Smooth muscle cell (in vitro differentiated cells): ENCODE data around the gene WNT6. TPM values are rescaled to one million over a fixed set of nuclear protein-coding genes. Genes with fewer than 3 reads are reported as not detected.

Experiments used
- DNase-seq: peaks from one replicate; lab custom pipeline; 2025; ENCODE audit not compliant: unreplicated experiment; lab: John Stamatoyannopoulos, UW
- H2AFZ ChIP-seq: fragments of 200-600 bp; sonication (generic); 2 replicates; pipeline ENCODE4 v1.6.0; 2016; ENCODE audit warnings: antibody characterized with exemption, low read depth, mild to moderate bottlenecking
- H3F3A ChIP-seq: fragments of 200-600 bp; sonication (generic); 2 replicates; pipeline ENCODE4 v1.6.0; 2017; ENCODE audit warnings: antibody characterized with exemption, low read depth
- H3K27ac ChIP-seq: fragments of 200-600 bp; sonication (generic); 2 replicates; pipeline ENCODE4 v1.5.1; 2016; ENCODE audit warnings: low read depth, mild to moderate bottlenecking
- H3K27me3 ChIP-seq: fragments of 200-600 bp; sonication (generic); 2 replicates; pipeline ENCODE4 v1.6.1; 2016; ENCODE audit warnings: low read depth, mild to moderate bottlenecking
- H3K36me3 ChIP-seq: fragments of 200-600 bp; sonication (generic); 2 replicates; pipeline ENCODE4 v1.5.1; 2016; ENCODE audit warnings: low read depth
- H3K4me1 ChIP-seq: fragments of 200-600 bp; sonication (generic); 2 replicates; pipeline ENCODE4 v1.5.1; 2016; ENCODE audit warnings: low read depth
- H3K4me2 ChIP-seq: fragments of 200-600 bp; sonication (generic); 2 replicates; pipeline ENCODE4 v1.6.0; 2016; ENCODE audit warnings: mild to moderate bottlenecking
- H3K4me3 ChIP-seq: fragments of 200-600 bp; sonication (generic); 2 replicates; pipeline ENCODE4 v1.5.1; 2016; ENCODE audit warnings: mild to moderate bottlenecking
- H3K79me2 ChIP-seq: fragments of 200-600 bp; sonication (generic); 2 replicates; pipeline ENCODE4 v1.6.0; 2016; ENCODE audit warnings: low read depth, mild to moderate bottlenecking
- H3K9ac ChIP-seq: fragments of 200-600 bp; sonication (generic); 2 replicates; pipeline ENCODE4 v1.6.0; 2016; ENCODE audit warnings: low read depth
- H3K9me3 ChIP-seq: fragments of 200-600 bp; sonication (generic); replicated peaks from 2 replicates; pipeline ENCODE4 v1.5.1; 2016; ENCODE audit warnings: low read depth
- H4K20me1 ChIP-seq: fragments of 200-600 bp; sonication (generic); 2 replicates; pipeline ENCODE4 v1.6.0; 2016; ENCODE audit warnings: low read depth
- CTCF ChIP-seq: fragments of 200-600 bp; sonication (generic); IDR thresholded peaks from 2 replicates; pipeline ENCODE4 v1.5.1; 2017; ENCODE audit warnings: borderline replicate concordance, mild to moderate bottlenecking, antibody characterized with exemption; ENCODE audit not compliant: insufficient read depth, poor library complexity, severe bottlenecking
- WGBS: methylation state at CpG from one replicate; pipeline ENCODE4 v1.1.7; 2016; ENCODE audit warnings: low lambda C conversion rate; 5-methylcytosine and 5-hydroxymethylcytosine counted together
- polyA plus RNA-seq: library from polyadenylated mRNA; unstranded; fragments of >200 nt; fragmentation: Nextera tagmentation; extraction: Ambion mirVana; gene quantifications from 2 replicates; pipeline ENCODE4 v1.2.1, GENCODE V29; 2016
- total RNA-seq: library from RNA; depleted of rRNA; stranded (reverse); fragments of >200 nt; gene quantifications from 2 replicates; pipeline ENCODE4 v1.2.3, GENCODE V29; 2014

Gene WNT6
- total and polyA plus RNA-seq, 2 experiments from 2014 or later, result 7.9 to 12.1 TPM

GRCh38 chr2:218884519-218884918 is 24.9 kb downstream of the WNT6 start:
- H3K79me2 ChIP-seq, result no peaks in the 10 kb centered on the region
- H3K27ac ChIP-seq, result no peak overlapping the region
- no peak overlapping the region for H2AFZ ChIP-seq

GRCh38 chr2:218885981-218886947 is 26.7 kb downstream of the WNT6 start:
- no peak overlapping the region for H3K4me2 ChIP-seq
- H3K36me3 ChIP-seq, result no peaks in the 10 kb centered on the region
- no peak overlapping the region for H2AFZ ChIP-seq
- H3K27ac ChIP-seq, result no peak overlapping the region
- H3K4me3 ChIP-seq, result no peak overlapping the region
- DNase-seq, result no peak
- no peak overlapping the region for H3K9ac ChIP-seq
- 47% methylated on average over 12 of the region's 12 CpGs for WGBS
- H3K4me1 ChIP-seq, result peaks cover 3% of the 10 kb centered on the region
- no peaks in the 10 kb centered on the region for H4K20me1 ChIP-seq
- no peaks in the 10 kb centered on the region for H3K79me2 ChIP-seq
- no peaks in the 10 kb centered on the region for H3F3A ChIP-seq
- no peaks in the 10 kb centered on the region for H3K9me3 ChIP-seq
- no peak for TF ChIP-seq CTCF
- H3K27me3 ChIP-seq, result peaks cover 17% of the 10 kb centered on the region

More at GRCh38 chr2:218884519-218884918, 24.9 kb downstream of the WNT6 start:
- Histone ChIP-seq H3F3A (no peaks in the 10 kb centered on the region), H3K4me1 (peaks cover 9% of the 10 kb centered on the region), H3K4me2 (no peak overlapping the region), H3K9ac (no peak overlapping the region), H3K9me3 (no peaks in the 10 kb centered on the region), H3K27me3 (peaks cover 31% of the 10 kb centered on the region), H3K4me3 (no peak overlapping the region), H4K20me1 (no peaks in the 10 kb centered on the region), H3K36me3 (no peaks in the 10 kb centered on the region)
- no peak for DNase-seq
- TF ChIP-seq CTCF, result no peak
- 78% methylated on average over 2 of the region's 2 CpGs for WGBS

- no peak for DNase-seq
- Histone ChIP-seq H3K9ac (no peak overlapping the region), H3K27me3 (peaks cover 13% of the 10 kb centered on the region), H4K20me1 (no peaks in the 10 kb centered on the region), H3K36me3 (no peaks in the 10 kb centered on the region), H3K4me2 (no peak overlapping the region), H3K9me3 (no peaks in the 10 kb centered on the region), H2AFZ (no peak overlapping the region), H3K4me1 (peaks cover 3% of the 10 kb centered on the region), H3K79me2 (no peaks in the 10 kb centered on the region), H3F3A (no peaks in the 10 kb centered on the region), H3K27ac (no peak overlapping the region), H3K4me3 (no peak overlapping the region)
- 77% methylated on average over 3 of the region's 3 CpGs for WGBS
- no peak for TF ChIP-seq CTCF
Observed at GRCh38 chr2:218887079-218887478, 27.5 kb downstream of the WNT6 start.
